CD4-positive, alpha-beta memory T cell (primary cell): ENCODE data around the gene CD96. TPM values are rescaled to one million over a fixed set of nuclear protein-coding genes. Genes with fewer than 3 reads are reported as not detected.

Source experiments
- CTCF ChIA-PET: fragments of 350-600 bp; sonication (Branson Sonifier 250); formaldehyde crosslinking; loops from one replicate; lab custom pipeline; 2021; ENCODE audit warnings: inconsistent platforms; ENCODE audit not compliant: partially characterized antibody; lab: Charles Lee
- POLR2A ChIA-PET: fragments of 350-600 bp; sonication (Branson Sonifier 250); formaldehyde crosslinking; loops from one replicate; lab custom pipeline; 2021; ENCODE audit not compliant: partially characterized antibody; lab: Charles Lee
- DNase-seq, 5 donors: peaks; one replicate each; pipeline versions ENCODE4 v3.0.0 to v3.0.0-alpha.2; 2020 to 2022; ENCODE audit warnings: mixed read lengths in 1 of 5
- H3K27ac ChIP-seq: one replicate; pipeline ENCODE4 v1.7.0; 2013; ENCODE audit warnings: low read depth, low read length
- H3K27me3 ChIP-seq: 2 replicates; pipeline ENCODE4 v1.7.0; 2013; ENCODE audit warnings: mild to moderate bottlenecking, low read length, moderate library complexity; ENCODE audit not compliant: insufficient read depth
- H3K36me3 ChIP-seq: 2 replicates; pipeline ENCODE4 v1.7.0; 2013; ENCODE audit warnings: mild to moderate bottlenecking, low read length, moderate library complexity; ENCODE audit not compliant: insufficient read depth
- H3K4me1 ChIP-seq: 2 replicates; pipeline ENCODE4 v1.7.0; 2013; ENCODE audit warnings: mild to moderate bottlenecking, low read length, moderate library complexity; ENCODE audit not compliant: insufficient read depth
- H3K4me3 ChIP-seq, 2 donors: one replicate each; pipeline ENCODE4 v1.7.0; 2013; ENCODE audit warnings: low read length in 2 of 2, mild to moderate bottlenecking in 1 of 2
- H3K9me3 ChIP-seq, 2 donors: one replicate each; pipeline ENCODE4 v1.7.0; 2013; ENCODE audit warnings: low read length in 2 of 2, control low read depth in 1 of 2; ENCODE audit not compliant: control insufficient read depth in 1 of 2
- H3K27ac Mint-ChIP-seq, 7 donors: one replicate each; pipeline ENCODE4 v1.8.0; 2020 to 2021; ENCODE audit warnings: mixed read lengths in 7 of 7, mild to moderate bottlenecking in 6 of 7, inconsistent platforms in 3 of 7, moderate library complexity in 3 of 7
- H3K27me3 Mint-ChIP-seq, 2 donors: one replicate each; pipeline ENCODE4 v1.8.0; 2020 to 2021; ENCODE audit warnings: mixed read lengths in 2 of 2
- H3K36me3 Mint-ChIP-seq, 2 donors: one replicate each; pipeline ENCODE4 v1.8.0; 2020 to 2021; ENCODE audit warnings: mixed read lengths in 2 of 2, inconsistent platforms in 1 of 2, mild to moderate bottlenecking in 1 of 2
- H3K4me1 Mint-ChIP-seq, 4 donors: one replicate each; pipeline ENCODE4 v1.8.0; 2020 to 2021; ENCODE audit warnings: mixed read lengths in 4 of 4, mild to moderate bottlenecking in 1 of 4
- H3K4me3 Mint-ChIP-seq, 8 donors: one replicate each; pipeline ENCODE4 v1.8.0; 2020 to 2021; ENCODE audit warnings: mixed read lengths in 8 of 8, mild to moderate bottlenecking in 7 of 8, moderate library complexity in 6 of 8, inconsistent platforms in 3 of 8
- H3K9me3 Mint-ChIP-seq, 8 donors: one replicate each; pipeline ENCODE4 v1.8.0; 2020 to 2021; ENCODE audit warnings: mixed read lengths in 8 of 8, mild to moderate bottlenecking in 5 of 8, inconsistent platforms in 3 of 8, moderate library complexity in 1 of 8
- intact Hi-C: fragments of 100-400 bp; cut with micrococcal nuclease; formaldehyde crosslinking; loops from one replicate; pipeline ENCODE4 v1.15.1; 2023
- polyA plus RNA-seq, 2 donors: library from polyadenylated mRNA; unstranded; fragments of 300-500 nt; fragmentation: Illumina TruSeq; gene quantifications; one replicate each; pipeline ENCODE4 v1.2.3, GENCODE V29; 2021
- total RNA-seq, 2 experiments: library from RNA; stranded (reverse); gene quantifications; one replicate each; pipeline ENCODE4 v1.2.3, GENCODE V29; 2021

The CD96 gene
- total and polyA plus RNA-seq, 4 experiments from 2014 or later = 199 to 307 (median 222) TPM

DNA sequence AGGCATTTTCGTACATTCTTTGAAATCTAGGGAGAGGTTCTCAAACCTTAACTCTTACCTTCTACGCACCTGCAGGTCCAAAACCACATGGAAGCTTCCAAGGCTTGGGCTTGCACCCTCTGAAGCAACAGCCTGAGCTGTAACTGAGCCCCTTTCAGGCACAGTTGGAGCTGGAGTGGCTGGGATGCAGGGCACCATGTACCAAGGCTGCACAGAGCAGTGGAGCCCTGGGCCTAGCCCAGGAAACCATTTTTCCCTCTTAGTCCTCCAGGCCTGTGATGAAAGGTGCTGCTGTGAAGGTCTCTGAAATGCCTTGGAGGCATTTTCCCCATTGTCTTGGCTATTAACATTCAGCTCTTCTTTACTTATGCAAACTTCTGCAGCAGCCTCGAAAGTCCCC lies 120.0 kb downstream of the CD96 start:
- H3K4me1 Mint-ChIP-seq = peaks cover 15 to 36% (median 21%) of the 10 kb centered on the region in 4 donors
- no peaks in the 10 kb centered on the region for H3K9me3 ChIP-seq
- H3K27ac ChIP-seq = no peak overlapping the region
- POLR2A ChIA-PET = no interaction called here
- peaks cover 78 to 79% of the 10 kb centered on the region in 2 donors for H3K36me3 Mint-ChIP-seq
- intact Hi-C loops = no loop called here
- DNase-seq = no peak
- peak overlapping the region in 2 of 7 donors; percentile 20 to 68 for H3K27ac Mint-ChIP-seq
- peaks cover 9% of the 10 kb centered on the region for H3K36me3 ChIP-seq
- H3K9me3 Mint-ChIP-seq = peaks cover 0 to 51% (median 28%) of the 10 kb centered on the region in 8 donors
- CTCF ChIA-PET = no interaction called here
- no peaks in the 10 kb centered on the region for H3K27me3 ChIP-seq
- H3K27me3 Mint-ChIP-seq = no peaks in the 10 kb centered on the region
- no peak overlapping the region for H3K4me3 ChIP-seq
- H3K4me1 ChIP-seq = peaks cover 18% of the 10 kb centered on the region
- no peak overlapping the region for H3K4me3 Mint-ChIP-seq

DNA sequence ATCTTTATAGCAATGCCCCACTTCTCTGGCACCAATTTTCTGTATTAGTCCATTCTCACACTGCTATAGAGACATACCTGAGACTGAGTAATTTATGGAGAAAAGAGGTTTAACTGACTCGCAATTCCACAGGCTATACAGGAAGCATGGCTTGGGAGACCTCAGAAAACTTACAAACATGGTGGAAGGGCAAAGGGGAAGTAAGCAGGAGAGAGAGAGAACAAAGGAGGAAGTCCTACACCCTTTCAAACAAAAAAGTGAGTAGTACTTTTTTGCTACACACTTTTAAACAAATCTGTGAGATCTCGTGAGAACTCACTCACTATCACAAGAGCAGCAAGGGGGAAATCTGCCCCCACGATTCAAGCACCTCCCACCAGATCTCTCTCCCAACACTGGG lies 120.9 kb downstream of the CD96 start:
- Mint-ChIP-seq H3K36me3 (peaks cover 72 to 73% of the 10 kb centered on the region in 2 donors), H3K9me3 (peaks cover 0 to 50% (median 28%) of the 10 kb centered on the region in 8 donors), H3K4me1 (peaks cover 24 to 42% (median 30%) of the 10 kb centered on the region in 4 donors), H3K4me3 (no peak overlapping the region), H3K27me3 (no peaks in the 10 kb centered on the region), H3K27ac (peak overlapping the region in 2 of 7 donors; percentile 3 to 29)
- Histone ChIP-seq H3K27me3 (no peaks in the 10 kb centered on the region), H3K9me3 (no peaks in the 10 kb centered on the region), H3K4me3 (no peak overlapping the region), H3K27ac (no peak overlapping the region), H3K36me3 (peaks cover 9% of the 10 kb centered on the region), H3K4me1 (peaks cover 25% of the 10 kb centered on the region)
- DNase-seq = no peak
- intact Hi-C loops = no loop called here
- ChIA-PET CTCF (no interaction called here), POLR2A (no interaction called here)

DNA sequence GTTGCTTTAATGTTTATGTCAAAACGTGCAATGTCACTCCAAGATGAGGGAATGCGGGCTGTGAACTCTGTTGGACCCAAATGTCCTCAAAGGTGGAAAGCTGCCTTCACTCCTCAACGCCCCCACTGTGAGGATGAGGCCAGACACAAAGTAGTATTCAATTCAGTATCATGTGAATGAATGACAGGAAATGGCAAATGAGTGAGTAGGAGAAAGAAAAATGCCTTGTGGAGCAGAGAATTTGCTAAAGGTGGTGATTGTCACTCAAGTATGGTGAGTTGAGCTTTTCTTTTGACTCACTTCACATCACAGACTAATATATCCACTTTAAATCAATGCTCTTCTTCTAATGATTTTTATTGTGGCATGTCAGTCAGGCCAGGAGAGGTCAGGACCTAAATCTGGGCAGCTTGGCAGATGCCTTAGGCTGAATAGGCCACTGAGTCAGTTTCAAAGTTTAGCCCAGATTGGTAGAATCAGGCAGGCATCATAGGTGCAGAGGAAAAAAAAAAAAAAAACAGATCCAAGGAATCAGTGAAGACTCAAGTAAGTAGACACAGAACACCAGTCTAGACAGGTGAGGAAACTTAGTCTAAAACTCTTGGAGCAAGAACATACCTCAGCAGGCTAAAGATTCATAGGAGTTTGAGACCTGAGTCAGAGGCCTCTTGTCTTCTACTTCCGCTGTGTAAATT lies 124.2 kb downstream of the CD96 start:
- H3K4me1 ChIP-seq = peaks cover 43% of the 10 kb centered on the region
- peaks cover 4% of the 10 kb centered on the region for H3K36me3 ChIP-seq
- peak overlapping the region; percentile 63 for H3K27ac ChIP-seq
- Mint-ChIP-seq H3K4me3 (peak overlapping the region in 5 of 8 donors; percentile 7 to 69 (median 22)), H3K27ac (peak overlapping the region; percentile 81 to 97 (median 93)), H3K4me1 (peaks cover 33 to 66% (median 49%) of the 10 kb centered on the region in 4 donors), H3K9me3 (peaks cover 0 to 27% (median 17%) of the 10 kb centered on the region in 8 donors), H3K27me3 (no peaks in the 10 kb centered on the region), H3K36me3 (peaks cover 40 to 41% of the 10 kb centered on the region in 2 donors)
- no peaks in the 10 kb centered on the region for H3K27me3 ChIP-seq
- POLR2A ChIA-PET = interaction anchor here (1.0 to 4.0 kb wide), 7 partner anchors 25 to 313 kb away, joined by 3 to 24 read pairs (median 6); partner anchors contain the start of gene ABHD10
- intact Hi-C loops = no loop called here
- CTCF ChIA-PET = interaction anchor here (0.9 to 5.2 kb wide), 6 partner anchors 25 to 121 kb away, joined by 3 to 32 read pairs (median 8); no protein-coding TSS in a partner anchor
- no peak overlapping the region for H3K4me3 ChIP-seq
- H3K9me3 ChIP-seq = no peaks in the 10 kb centered on the region
- no peak for DNase-seq

DNA sequence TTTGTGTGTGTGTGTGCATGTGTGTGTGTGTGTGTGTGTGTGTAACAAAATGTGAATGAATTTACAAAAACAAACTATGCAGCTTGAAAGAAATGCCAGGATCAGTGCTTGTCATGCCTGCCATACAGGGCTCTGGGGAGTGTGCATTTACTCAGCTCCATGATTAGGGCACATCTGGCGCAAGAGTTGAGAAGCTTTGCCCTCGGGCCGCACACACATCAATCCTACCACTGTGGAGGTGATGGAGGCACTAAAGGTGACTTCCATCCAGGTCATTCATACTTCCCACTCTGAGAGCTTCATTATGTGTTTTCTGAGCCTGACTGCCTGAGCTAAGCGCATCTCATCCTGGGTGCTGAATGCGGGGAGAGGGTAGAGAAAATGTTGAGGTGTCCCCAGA lies 125.2 kb downstream of the CD96 start:
- no peaks in the 10 kb centered on the region for H3K36me3 ChIP-seq
- no peaks in the 10 kb centered on the region for H3K9me3 ChIP-seq
- H3K27ac Mint-ChIP-seq = peak overlapping the region; percentile 81 to 97 (median 94)
- CTCF ChIA-PET = interaction anchor here (0.8 to 5.2 kb wide), 14 partner anchors 8 to 347 kb away, joined by 3 to 43 read pairs (median 4); no protein-coding TSS in a partner anchor
- H3K27me3 ChIP-seq = no peaks in the 10 kb centered on the region
- peak overlapping the region; percentile 63 to 83 (median 72) for H3K4me3 Mint-ChIP-seq
- H3K4me1 Mint-ChIP-seq = peaks cover 39 to 73% (median 55%) of the 10 kb centered on the region in 4 donors
- peaks cover 0 to 18% (median 11%) of the 10 kb centered on the region in 8 donors for H3K9me3 Mint-ChIP-seq
- H3K36me3 Mint-ChIP-seq = peaks cover 31 to 32% of the 10 kb centered on the region in 2 donors
- peak overlapping the region; percentile 63 for H3K27ac ChIP-seq
- intact Hi-C loops = no loop called here
- peak in 2 of 5 donors; percentile 18 to 38 for DNase-seq
- H3K4me1 ChIP-seq = peaks cover 50% of the 10 kb centered on the region
- H3K4me3 ChIP-seq = peak overlapping the region; percentile 7 to 21
- POLR2A ChIA-PET = interaction anchor here (1.0 to 4.0 kb wide), 11 partner anchors 19 to 1323 kb away, joined by 3 to 24 read pairs (median 5); partner anchors contain the start of gene ABHD10
- H3K27me3 Mint-ChIP-seq = no peaks in the 10 kb centered on the region

DNA sequence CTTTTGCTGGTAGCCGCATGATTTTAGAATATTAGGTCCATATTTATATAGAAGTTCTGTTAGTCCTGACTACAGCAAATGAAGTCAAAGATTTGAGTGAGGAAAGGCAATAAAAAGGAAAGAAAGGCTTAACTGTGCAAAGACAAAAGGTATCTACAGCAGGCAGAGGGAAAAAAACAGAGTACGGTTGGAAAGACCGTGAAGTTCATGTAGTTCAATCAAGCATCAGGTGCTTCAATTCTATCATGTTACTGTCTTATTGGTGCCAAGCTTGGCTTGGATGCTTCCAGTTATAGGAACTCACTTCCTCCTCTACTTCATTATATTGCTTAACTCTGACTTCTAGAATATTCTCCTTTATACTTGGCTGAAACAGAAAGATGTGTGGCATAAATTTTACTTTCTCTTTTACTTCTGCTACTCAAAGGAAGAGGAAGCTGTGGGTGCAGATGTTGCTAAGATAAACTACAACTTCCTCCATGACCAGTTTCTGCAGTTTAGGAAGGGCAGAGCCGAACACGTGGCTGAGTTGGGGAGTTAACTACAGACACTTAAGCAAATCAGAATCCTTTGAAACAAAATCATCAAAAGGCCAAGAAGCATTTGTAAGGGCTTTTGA lies 125.7 kb downstream of the CD96 start:
- DNase-seq = peak; percentile 82 to 94 (median 88)
- H3K9me3 Mint-ChIP-seq = peaks cover 0 to 12% (median 5%) of the 10 kb centered on the region in 8 donors
- peak overlapping the region; percentile 63 for H3K27ac ChIP-seq
- no peaks in the 10 kb centered on the region for H3K27me3 Mint-ChIP-seq
- H3K4me3 ChIP-seq = peak overlapping the region; percentile 7 to 21
- H3K36me3 ChIP-seq = no peaks in the 10 kb centered on the region
- intact Hi-C loops = loop anchor here (1.0 kb wide), 2 partner anchors 9 to 57 kb away; no protein-coding TSS in a partner anchor
- no peaks in the 10 kb centered on the region for H3K9me3 ChIP-seq
- H3K36me3 Mint-ChIP-seq = peaks cover 26 to 27% of the 10 kb centered on the region in 2 donors
- ChIA-PET POLR2A (interaction anchor here (0.9 to 4.0 kb wide), 11 partner anchors 19 to 1322 kb away, joined by 3 to 24 read pairs (median 6); partner anchors contain the start of gene ABHD10), CTCF (interaction anchor here (0.8 to 5.2 kb wide), 12 partner anchors 9 to 347 kb away, joined by 3 to 43 read pairs (median 6); partner anchors contain the start of gene ABHD10)
- H3K4me1 ChIP-seq = peaks cover 56% of the 10 kb centered on the region
- peak overlapping the region; percentile 81 to 97 (median 94) for H3K27ac Mint-ChIP-seq
- H3K4me1 Mint-ChIP-seq = peaks cover 41 to 75% (median 58%) of the 10 kb centered on the region in 4 donors
- H3K4me3 Mint-ChIP-seq = peak overlapping the region; percentile 63 to 83 (median 72)
- no peaks in the 10 kb centered on the region for H3K27me3 ChIP-seq

DNA sequence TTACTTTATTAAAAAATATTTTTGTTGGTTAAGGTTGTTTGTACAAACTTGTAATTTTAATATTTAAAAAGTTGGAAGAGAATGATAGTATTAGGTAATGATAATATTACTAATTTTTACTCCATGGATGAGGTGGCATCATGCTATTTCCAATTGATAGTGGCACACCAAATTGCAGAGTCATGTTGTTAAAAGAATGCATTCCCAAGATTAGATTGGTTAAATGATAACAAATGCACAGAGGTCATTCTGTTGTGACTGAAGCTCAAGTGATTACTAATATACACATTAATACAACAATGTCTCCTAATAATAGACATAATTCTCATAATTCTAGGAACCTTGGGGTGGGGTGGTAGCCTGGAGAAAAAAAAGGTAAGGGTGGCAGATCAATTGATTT lies 126.3 kb downstream of the CD96 start:
- H3K9me3 ChIP-seq = no peaks in the 10 kb centered on the region
- CTCF ChIA-PET = interaction anchor here (0.9 to 5.2 kb wide), 18 partner anchors 9 to 346 kb away, joined by 3 to 43 read pairs (median 6); partner anchors contain the start of genes ABHD10 and PHLDB2
- intact Hi-C loops = loop anchor here (1.0 kb wide), 2 partner anchors 8 to 58 kb away; no protein-coding TSS in a partner anchor
- Mint-ChIP-seq H3K9me3 (peaks cover 0 to 9% (median 3%) of the 10 kb centered on the region in 8 donors), H3K4me3 (peak overlapping the region in 1 of 8 donors; percentile 74), H3K36me3 (peaks cover 20 to 22% of the 10 kb centered on the region in 2 donors), H3K27me3 (no peaks in the 10 kb centered on the region), H3K4me1 (peaks cover 45 to 77% (median 61%) of the 10 kb centered on the region in 4 donors), H3K27ac (peak overlapping the region in 6 of 7 donors; percentile 81 to 94 (median 90))
- peaks cover 62% of the 10 kb centered on the region for H3K4me1 ChIP-seq
- no peak for DNase-seq
- H3K27ac ChIP-seq = peak overlapping the region; percentile 18
- H3K36me3 ChIP-seq = no peaks in the 10 kb centered on the region
- H3K4me3 ChIP-seq = no peak overlapping the region
- POLR2A ChIA-PET = interaction anchor here (0.9 to 4.0 kb wide), 11 partner anchors 20 to 1322 kb away, joined by 3 to 24 read pairs (median 8); partner anchors contain the start of gene ABHD10
- no peaks in the 10 kb centered on the region for H3K27me3 ChIP-seq
